ENCODE data around the gene LRRTM3.

DNA sequence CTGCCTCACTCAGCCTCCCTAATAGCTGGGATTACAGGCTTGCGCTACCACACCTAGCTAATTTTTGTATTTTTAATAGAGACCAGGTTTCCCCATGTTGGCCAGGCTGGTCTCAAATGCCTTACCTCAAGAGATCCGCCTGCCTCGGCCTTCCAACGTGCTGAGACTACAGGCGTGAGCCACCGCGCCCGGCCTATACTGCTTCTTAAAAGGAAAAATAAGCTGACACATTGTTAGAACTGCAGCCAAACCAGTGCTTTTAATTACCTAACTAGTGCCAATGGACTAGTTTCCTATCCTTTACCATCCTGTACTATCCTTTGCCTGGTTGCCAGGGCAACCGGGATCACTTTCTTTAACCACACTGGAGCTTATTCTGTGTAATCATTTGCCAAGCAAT lies 108.0 kb downstream of the LRRTM3 start:
- TF ChIP-seq, protein P1, sequence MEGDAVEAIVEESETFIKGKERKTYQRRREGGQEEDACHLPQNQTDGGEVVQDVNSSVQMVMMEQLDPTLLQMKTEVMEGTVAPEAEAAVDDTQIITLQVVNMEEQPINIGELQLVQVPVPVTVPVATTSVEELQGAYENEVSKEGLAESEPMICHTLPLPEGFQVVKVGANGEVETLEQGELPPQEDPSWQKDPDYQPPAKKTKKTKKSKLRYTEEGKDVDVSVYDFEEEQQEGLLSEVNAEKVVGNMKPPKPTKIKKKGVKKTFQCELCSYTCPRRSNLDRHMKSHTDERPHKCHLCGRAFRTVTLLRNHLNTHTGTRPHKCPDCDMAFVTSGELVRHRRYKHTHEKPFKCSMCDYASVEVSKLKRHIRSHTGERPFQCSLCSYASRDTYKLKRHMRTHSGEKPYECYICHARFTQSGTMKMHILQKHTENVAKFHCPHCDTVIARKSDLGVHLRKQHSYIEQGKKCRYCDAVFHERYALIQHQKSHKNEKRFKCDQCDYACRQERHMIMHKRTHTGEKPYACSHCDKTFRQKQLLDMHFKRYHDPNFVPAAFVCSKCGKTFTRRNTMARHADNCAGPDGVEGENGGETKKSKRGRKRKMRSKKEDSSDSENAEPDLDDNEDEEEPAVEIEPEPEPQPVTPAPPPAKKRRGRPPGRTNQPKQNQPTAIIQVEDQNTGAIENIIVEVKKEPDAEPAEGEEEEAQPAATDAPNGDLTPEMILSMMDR (IDR thresholded peaks at IDR 0.05), result no peak
- TF ChIP-seq POLR2AphosphoS5 (IDR thresholded peaks at IDR 0.05), result no peak
